ENCODE measurements around the gene SFTA2. TPM values are rescaled to one million over a fixed set of nuclear protein-coding genes. Genes with fewer than 3 reads are reported as not detected.
A peak's percentile ranks its signal among the peaks of the same experiment; 100 is the strongest.

Gene SFTA2
- polyA plus RNA-seq, 1 of the 3 experiments (the other 2 are of a cell fraction): not detected

DNA sequence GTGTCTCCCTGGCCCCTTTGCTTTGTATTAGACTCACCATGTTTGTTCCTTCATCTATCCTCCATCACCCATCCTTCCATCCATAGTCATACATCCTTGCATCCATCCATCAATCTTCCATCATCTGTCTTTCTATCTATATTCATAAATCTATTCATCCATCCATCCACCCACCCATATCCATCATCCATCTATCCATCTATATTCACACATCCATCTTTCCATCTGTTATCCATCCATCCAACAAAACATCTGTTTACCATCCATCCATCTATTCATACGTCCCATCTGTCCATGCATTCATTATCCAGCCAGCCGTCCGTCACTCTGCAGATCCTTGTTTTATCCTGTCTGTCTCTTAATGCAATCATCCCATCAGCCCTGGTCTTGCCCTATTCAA, 37.0 kb downstream of the SFTA2 start:
- Histone ChIP-seq H3K4me1 (ENCODE audit: control insufficient read depth in 1 of 2, insufficient read depth in 2 of 2, low read depth in 1 of 2, low read length in 1 of 2) (peaks cover 0 to 4% of the 10 kb centered on the region in 2 experiments; a peak in 1 of 4 replicates), H3K36me3 (replicated peaks in 1 of 2; ENCODE audit: control insufficient read depth in 1 of 2, insufficient read depth in 2 of 2, low read length in 1 of 2) (peaks cover 16 to 72% of the 10 kb centered on the region in 2 experiments), H3K27ac (ENCODE audit: low read depth in 2 of 2, low read length in 1 of 2) (no peak overlapping the region), H3K9ac (no peak overlapping the region), H3K9me2 (no peaks in the 10 kb centered on the region), H3K9me3 (no peaks in the 10 kb centered on the region), H3K79me2 (ENCODE audit: insufficient read depth) (peaks cover 10% of the 10 kb centered on the region; the same call in 1 of the 2 replicates), H3F3A (replicated peaks; ENCODE audit: insufficient read depth) (no peaks in the 10 kb centered on the region), H4K20me1 (ENCODE audit: insufficient read depth) (no peaks in the 10 kb centered on the region), H3K4me2 (no peak overlapping the region), H3K4me3 (ENCODE audit: low read depth in 2 of 2, low read length in 1 of 2) (no peak overlapping the region), H2AFZ (ENCODE audit: low read depth) (no peak overlapping the region), H3K27me3 (ENCODE audit: insufficient read depth) (no peaks in the 10 kb centered on the region)
- CTCF ChIA-PET: interaction anchor here (0.6 kb wide), 1 partner anchor 192 kb away, joined by 3 read pairs; no protein-coding TSS in a partner anchor
- WGBS (ENCODE audit: low lambda C conversion rate): 98% methylated on average over 3 of the region's 3 CpGs
- TF ChIP-seq GABPA (IDR thresholded peaks at IDR 0.05; ENCODE audit: low read depth) (no peak), CHD2 (IDR thresholded peaks at IDR 0.05; ENCODE audit: low read length, partially characterized antibody) (no peak), RAD21 (IDR thresholded peaks at IDR 0.05; ENCODE audit: low read length) (no peak), RXRA (IDR thresholded peaks at IDR 0.05; ENCODE audit: borderline replicate concordance, low read depth) (no peak)
- POLR2A ChIA-PET: interaction anchor here (1.4 kb wide), 1 partner anchor 13 kb away, joined by 3 read pairs; the partner anchor contains the start of gene GTF2H4
- DNase-seq: no peak

DNA sequence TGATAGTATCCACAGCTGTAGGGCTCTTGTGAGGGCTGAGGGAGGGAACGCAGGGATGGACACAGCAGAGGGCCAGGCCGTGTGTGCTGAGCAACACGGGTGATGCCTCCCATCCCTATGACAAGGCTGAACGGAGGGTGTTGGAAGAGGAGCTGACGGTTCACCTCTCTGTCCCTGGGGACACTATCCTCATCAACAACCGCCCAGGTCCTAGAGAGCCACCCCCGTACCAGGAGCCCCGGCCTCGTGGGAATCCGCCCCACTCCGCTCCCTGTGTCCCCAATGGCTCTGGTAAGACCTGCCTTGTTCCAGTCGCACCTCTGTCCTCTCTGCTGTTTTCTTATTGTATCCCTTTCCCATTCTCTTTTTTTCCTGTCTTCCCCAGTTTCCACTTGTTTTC, 37.6 kb downstream of the SFTA2 start:
- CTCF ChIA-PET: no interaction called here

DNA sequence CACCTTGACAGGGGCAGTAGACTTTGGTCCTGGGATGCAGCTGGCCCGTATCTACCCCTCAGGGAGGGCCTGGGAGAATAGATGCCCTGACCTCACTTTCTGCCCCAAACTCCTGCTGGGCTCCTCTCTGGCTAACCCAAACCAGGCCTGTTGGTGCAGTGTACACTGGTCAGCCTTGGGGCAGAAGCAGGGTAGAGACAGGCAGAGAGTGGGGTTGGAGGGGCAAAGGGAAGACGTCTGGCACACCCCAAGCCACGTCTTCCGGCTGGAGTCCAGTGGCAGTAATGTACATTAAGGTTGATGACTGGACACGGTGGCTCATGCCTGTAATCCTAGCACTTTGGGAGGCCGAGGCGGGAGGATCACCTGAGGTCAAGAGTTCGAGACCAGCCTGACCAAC, 38.3 kb downstream of the SFTA2 start:
- Histone ChIP-seq H3K4me2 (no peak overlapping the region), H3K27me3 (ENCODE audit: insufficient read depth) (no peaks in the 10 kb centered on the region), H4K20me1 (ENCODE audit: insufficient read depth) (no peaks in the 10 kb centered on the region), H3K79me2 (ENCODE audit: insufficient read depth) (peaks cover 22% of the 10 kb centered on the region; the same call in 1 of the 2 replicates), H3K9ac (no peak overlapping the region), H2AFZ (ENCODE audit: low read depth) (no peak overlapping the region), H3K9me3 (no peaks in the 10 kb centered on the region), H3K9me2 (no peaks in the 10 kb centered on the region), H3K4me3 (ENCODE audit: low read depth in 2 of 2, low read length in 1 of 2) (no peak overlapping the region), H3K27ac (ENCODE audit: low read depth in 2 of 2, low read length in 1 of 2) (no peak overlapping the region), H3K4me1 (ENCODE audit: control insufficient read depth in 1 of 2, insufficient read depth in 2 of 2, low read depth in 1 of 2, low read length in 1 of 2) (peaks cover 0 to 6% of the 10 kb centered on the region in 2 experiments; a peak in 1 of 4 replicates), H3F3A (replicated peaks; ENCODE audit: insufficient read depth) (no peaks in the 10 kb centered on the region), H3K36me3 (replicated peaks in 1 of 2; ENCODE audit: control insufficient read depth in 1 of 2, insufficient read depth in 2 of 2, low read length in 1 of 2) (peaks cover 10 to 69% of the 10 kb centered on the region in 2 experiments)
- WGBS (ENCODE audit: low lambda C conversion rate): 98% methylated on average over 8 of the region's 8 CpGs
- ChIA-PET CTCF (interaction anchor here (0.9 kb wide), 1 partner anchor 71 kb away, joined by 4 read pairs; no protein-coding TSS in a partner anchor), POLR2A (no interaction called here)
- DNase-seq: no peak
- TF ChIP-seq FOXJ3 (CRISPR knock-in tag; IDR thresholded peaks at IDR 0.05) (no peak), RFX5 (IDR thresholded peaks at IDR 0.05; ENCODE audit: low read length) (no peak), TAF1 (IDR thresholded peaks at IDR 0.05; ENCODE audit: borderline replicate concordance, low read depth, low read length) (no peak), POLR2AphosphoS5 (IDR thresholded peaks at IDR 0.05; ENCODE audit: low read depth, low read length) (no peak), GABPA (IDR thresholded peaks at IDR 0.05; ENCODE audit: low read depth) (no peak), EZH2phosphoT487 (IDR thresholded peaks at IDR 0.05; ENCODE audit: borderline replicate concordance, low read depth) (no peak), RXRA (IDR thresholded peaks at IDR 0.05; ENCODE audit: borderline replicate concordance, low read depth) (no peak), MEF2A (IDR thresholded peaks at IDR 0.05; ENCODE audit: borderline replicate concordance, low read depth) (no peak)
- TF ChIP-seq, protein P1, sequence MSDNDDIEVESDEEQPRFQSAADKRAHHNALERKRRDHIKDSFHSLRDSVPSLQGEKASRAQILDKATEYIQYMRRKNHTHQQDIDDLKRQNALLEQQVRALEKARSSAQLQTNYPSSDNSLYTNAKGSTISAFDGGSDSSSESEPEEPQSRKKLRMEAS (IDR thresholded peaks at IDR 0.05; ENCODE audit: low read depth): no peak
- TF ChIP-seq, protein P2, sequence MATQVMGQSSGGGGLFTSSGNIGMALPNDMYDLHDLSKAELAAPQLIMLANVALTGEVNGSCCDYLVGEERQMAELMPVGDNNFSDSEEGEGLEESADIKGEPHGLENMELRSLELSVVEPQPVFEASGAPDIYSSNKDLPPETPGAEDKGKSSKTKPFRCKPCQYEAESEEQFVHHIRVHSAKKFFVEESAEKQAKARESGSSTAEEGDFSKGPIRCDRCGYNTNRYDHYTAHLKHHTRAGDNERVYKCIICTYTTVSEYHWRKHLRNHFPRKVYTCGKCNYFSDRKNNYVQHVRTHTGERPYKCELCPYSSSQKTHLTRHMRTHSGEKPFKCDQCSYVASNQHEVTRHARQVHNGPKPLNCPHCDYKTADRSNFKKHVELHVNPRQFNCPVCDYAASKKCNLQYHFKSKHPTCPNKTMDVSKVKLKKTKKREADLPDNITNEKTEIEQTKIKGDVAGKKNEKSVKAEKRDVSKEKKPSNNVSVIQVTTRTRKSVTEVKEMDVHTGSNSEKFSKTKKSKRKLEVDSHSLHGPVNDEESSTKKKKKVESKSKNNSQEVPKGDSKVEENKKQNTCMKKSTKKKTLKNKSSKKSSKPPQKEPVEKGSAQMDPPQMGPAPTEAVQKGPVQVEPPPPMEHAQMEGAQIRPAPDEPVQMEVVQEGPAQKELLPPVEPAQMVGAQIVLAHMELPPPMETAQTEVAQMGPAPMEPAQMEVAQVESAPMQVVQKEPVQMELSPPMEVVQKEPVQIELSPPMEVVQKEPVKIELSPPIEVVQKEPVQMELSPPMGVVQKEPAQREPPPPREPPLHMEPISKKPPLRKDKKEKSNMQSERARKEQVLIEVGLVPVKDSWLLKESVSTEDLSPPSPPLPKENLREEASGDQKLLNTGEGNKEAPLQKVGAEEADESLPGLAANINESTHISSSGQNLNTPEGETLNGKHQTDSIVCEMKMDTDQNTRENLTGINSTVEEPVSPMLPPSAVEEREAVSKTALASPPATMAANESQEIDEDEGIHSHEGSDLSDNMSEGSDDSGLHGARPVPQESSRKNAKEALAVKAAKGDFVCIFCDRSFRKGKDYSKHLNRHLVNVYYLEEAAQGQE (IDR thresholded peaks at IDR 0.05; ENCODE audit: low read depth, low read length): no peak

More for the DNA sequence above, 37.6 kb downstream of the SFTA2 start:
- peak; percentile 24 for DNase-seq
- no peak overlapping the region for H3K9ac ChIP-seq
- no peak overlapping the region for H3K4me2 ChIP-seq
- no peak overlapping the region for H3K27ac ChIP-seq (ENCODE audit: low read depth in 2 of 2, low read length in 1 of 2)
- no peak overlapping the region for H2AFZ ChIP-seq (ENCODE audit: low read depth)
- no peaks in the 10 kb centered on the region for H3K9me3 ChIP-seq
- WGBS (ENCODE audit: low lambda C conversion rate): 98% methylated on average over 7 of the region's 12 CpGs
- POLR2A ChIA-PET: no interaction called here
- H3K79me2 ChIP-seq (ENCODE audit: insufficient read depth): peaks cover 14% of the 10 kb centered on the region; the same call in 1 of the 2 replicates
- H3K27me3 ChIP-seq (ENCODE audit: insufficient read depth): no peaks in the 10 kb centered on the region
- no peaks in the 10 kb centered on the region for H3F3A ChIP-seq (replicated peaks; ENCODE audit: insufficient read depth)
- TF ChIP-seq, protein P3, sequence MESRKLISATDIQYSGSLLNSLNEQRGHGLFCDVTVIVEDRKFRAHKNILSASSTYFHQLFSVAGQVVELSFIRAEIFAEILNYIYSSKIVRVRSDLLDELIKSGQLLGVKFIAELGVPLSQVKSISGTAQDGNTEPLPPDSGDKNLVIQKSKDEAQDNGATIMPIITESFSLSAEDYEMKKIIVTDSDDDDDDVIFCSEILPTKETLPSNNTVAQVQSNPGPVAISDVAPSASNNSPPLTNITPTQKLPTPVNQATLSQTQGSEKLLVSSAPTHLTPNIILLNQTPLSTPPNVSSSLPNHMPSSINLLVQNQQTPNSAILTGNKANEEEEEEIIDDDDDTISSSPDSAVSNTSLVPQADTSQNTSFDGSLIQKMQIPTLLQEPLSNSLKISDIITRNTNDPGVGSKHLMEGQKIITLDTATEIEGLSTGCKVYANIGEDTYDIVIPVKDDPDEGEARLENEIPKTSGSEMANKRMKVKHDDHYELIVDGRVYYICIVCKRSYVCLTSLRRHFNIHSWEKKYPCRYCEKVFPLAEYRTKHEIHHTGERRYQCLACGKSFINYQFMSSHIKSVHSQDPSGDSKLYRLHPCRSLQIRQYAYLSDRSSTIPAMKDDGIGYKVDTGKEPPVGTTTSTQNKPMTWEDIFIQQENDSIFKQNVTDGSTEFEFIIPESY (IDR thresholded peaks at IDR 0.05; ENCODE audit: borderline replicate concordance, low read depth): no peak
- TF ChIP-seq MEF2A (IDR thresholded peaks at IDR 0.05; ENCODE audit: borderline replicate concordance, low read depth) (no peak), FOXJ3 (CRISPR knock-in tag; IDR thresholded peaks at IDR 0.05) (no peak), RAD21 (IDR thresholded peaks at IDR 0.05; ENCODE audit: low read length) (no peak), RCOR1 (IDR thresholded peaks at IDR 0.05; ENCODE audit: low read length) (no peak), POLR2AphosphoS5 (IDR thresholded peaks at IDR 0.05; ENCODE audit: low read depth, low read length) (no peak)
- peaks cover 0 to 6% of the 10 kb centered on the region in 2 experiments; a peak in 1 of 4 replicates for H3K4me1 ChIP-seq (ENCODE audit: control insufficient read depth in 1 of 2, insufficient read depth in 2 of 2, low read depth in 1 of 2, low read length in 1 of 2)
- no peaks in the 10 kb centered on the region for H3K9me2 ChIP-seq
- H4K20me1 ChIP-seq (ENCODE audit: insufficient read depth): no peaks in the 10 kb centered on the region
- H3K36me3 ChIP-seq (replicated peaks in 1 of 2; ENCODE audit: control insufficient read depth in 1 of 2, insufficient read depth in 2 of 2, low read length in 1 of 2): peaks cover 10 to 71% of the 10 kb centered on the region in 2 experiments
- H3K4me3 ChIP-seq (ENCODE audit: low read depth in 2 of 2, low read length in 1 of 2): no peak overlapping the region
